NT2/D1 (cell line): ENCODE results near the gene FAM107B.

ENCODE experiments used
- DNase-seq: peaks from one replicate; pipeline ENCODE4 v3.0.0-alpha.2; 2011; ENCODE audit warnings: low read depth, low spot score
- H3K27me3 ChIP-seq: 2 replicates; pipeline ENCODE4 v1.6.0; 2011; ENCODE audit warnings: mild to moderate bottlenecking; ENCODE audit not compliant: insufficient read length, insufficient read depth
- H3K36me3 ChIP-seq: 2 replicates; pipeline ENCODE4 v1.6.1; 2011; ENCODE audit warnings: mild to moderate bottlenecking, low read length, mixed read lengths; ENCODE audit not compliant: insufficient read depth, insufficient read length
- H3K4me1 ChIP-seq: 2 replicates; pipeline ENCODE4 v1.5.1; 2011; ENCODE audit not compliant: insufficient read depth, insufficient read length
- H3K4me3 ChIP-seq: 2 replicates; pipeline ENCODE4 v1.5.1; 2011; ENCODE audit warnings: low read depth; ENCODE audit not compliant: insufficient read length
- H3K9ac ChIP-seq: 2 replicates; pipeline ENCODE4 v1.6.0; 2011; ENCODE audit warnings: low read depth; ENCODE audit not compliant: insufficient read length
- H3K9me3 ChIP-seq: 2 replicates; pipeline ENCODE4 v1.5.1; 2011; ENCODE audit warnings: mild to moderate bottlenecking, low read length; ENCODE audit not compliant: insufficient read depth
- SUZ12 ChIP-seq: IDR thresholded peaks from 2 replicates; pipeline ENCODE4 v1.6.1; 2011; ENCODE audit not compliant: insufficient read length, insufficient read depth; ENCODE audit errors: extremely low read depth
- YY1 ChIP-seq: IDR thresholded peaks from 2 replicates; pipeline ENCODE4 v1.6.1; 2011; ENCODE audit not compliant: insufficient read length, insufficient read depth
- ZNF274 ChIP-seq: IDR thresholded peaks from 2 replicates; pipeline ENCODE4 v1.6.1; 2011; ENCODE audit warnings: mild to moderate bottlenecking, low read depth, low read length

The FAM107B gene

DNA sequence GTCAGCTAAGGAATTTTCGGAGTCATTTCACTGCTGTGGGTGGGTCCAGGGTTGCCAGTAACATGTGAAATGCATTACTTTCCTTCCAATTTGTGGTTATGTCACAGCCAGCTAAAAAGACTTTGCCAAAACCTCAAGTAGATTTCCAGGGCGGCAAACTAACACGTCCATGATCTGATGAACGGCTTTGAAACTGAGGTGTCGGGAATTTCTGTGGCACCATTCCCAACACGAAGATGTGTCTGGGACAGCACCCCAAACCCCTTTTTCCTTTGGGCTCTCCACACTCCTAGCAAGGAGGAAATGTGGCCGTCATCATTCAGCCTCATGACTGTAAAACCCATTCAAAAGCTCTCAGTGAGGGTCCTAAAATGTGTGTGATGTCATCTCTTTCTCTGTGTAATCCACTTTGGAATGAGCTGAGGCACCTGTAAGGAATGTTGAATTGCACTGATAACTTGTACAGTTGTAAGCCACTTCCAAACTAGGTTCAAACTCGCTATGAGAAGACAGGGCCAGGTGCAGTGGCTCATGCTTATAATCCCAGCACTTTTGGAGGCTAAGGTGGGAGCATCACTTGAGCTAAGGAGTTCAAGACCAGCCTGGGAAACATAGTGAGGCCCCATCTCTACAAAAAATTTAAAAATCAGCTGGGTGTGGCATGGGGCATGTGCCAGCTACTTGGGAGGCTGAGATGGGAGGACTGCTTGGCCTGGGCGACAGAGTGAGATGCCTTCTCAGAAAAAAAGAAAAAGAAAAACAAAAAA, 297.9 kb downstream of the FAM107B start:
- no peaks in the 10 kb centered on the region for H3K4me1 ChIP-seq
- no peak for TF ChIP-seq SUZ12
- no peak for TF ChIP-seq YY1
- no peak for TF ChIP-seq ZNF274
- H3K9ac ChIP-seq = no peak overlapping the region
- H3K27me3 ChIP-seq = no peaks in the 10 kb centered on the region
- H3K9me3 ChIP-seq = no peaks in the 10 kb centered on the region
- no peak overlapping the region for H3K4me3 ChIP-seq
- DNase-seq = no peak
- H3K36me3 ChIP-seq = no peaks in the 10 kb centered on the region

GRCh38 chr10:14476006-14476405, 298.7 kb downstream of the FAM107B start:
- Histone ChIP-seq H3K4me3 (no peak overlapping the region), H3K4me1 (no peaks in the 10 kb centered on the region), H3K9me3 (no peaks in the 10 kb centered on the region), H3K9ac (no peak overlapping the region), H3K27me3 (no peaks in the 10 kb centered on the region), H3K36me3 (no peaks in the 10 kb centered on the region)
- DNase-seq = no peak
- TF ChIP-seq YY1 (no peak), SUZ12 (no peak), ZNF274 (no peak)

- Histone ChIP-seq H3K27me3 (no peaks in the 10 kb centered on the region), H3K36me3 (no peaks in the 10 kb centered on the region), H3K9me3 (peaks cover 8% of the 10 kb centered on the region; the same call in 1 of the 2 replicates), H3K4me1 (no peaks in the 10 kb centered on the region), H3K4me3 (no peak overlapping the region), H3K9ac (no peak overlapping the region)
- TF ChIP-seq SUZ12 = no peak
- TF ChIP-seq YY1 = no peak
- TF ChIP-seq ZNF274 = no peak
- DNase-seq = no peak
These were observed 300.0 kb downstream of the FAM107B start for GRCh38 chr10:14474656-14475055.

- DNase-seq = no peak
- Histone ChIP-seq H3K4me1 (no peaks in the 10 kb centered on the region), H3K9ac (no peak overlapping the region), H3K4me3 (no peak overlapping the region), H3K9me3 (peaks cover 10% of the 10 kb centered on the region; the same call in 1 of the 2 replicates), H3K36me3 (no peaks in the 10 kb centered on the region), H3K27me3 (no peaks in the 10 kb centered on the region)
- TF ChIP-seq ZNF274 (no peak), YY1 (no peak), SUZ12 (no peak)
These were observed 303.8 kb downstream of the FAM107B start for GRCh38 chr10:14470920-14471319.

DNA sequence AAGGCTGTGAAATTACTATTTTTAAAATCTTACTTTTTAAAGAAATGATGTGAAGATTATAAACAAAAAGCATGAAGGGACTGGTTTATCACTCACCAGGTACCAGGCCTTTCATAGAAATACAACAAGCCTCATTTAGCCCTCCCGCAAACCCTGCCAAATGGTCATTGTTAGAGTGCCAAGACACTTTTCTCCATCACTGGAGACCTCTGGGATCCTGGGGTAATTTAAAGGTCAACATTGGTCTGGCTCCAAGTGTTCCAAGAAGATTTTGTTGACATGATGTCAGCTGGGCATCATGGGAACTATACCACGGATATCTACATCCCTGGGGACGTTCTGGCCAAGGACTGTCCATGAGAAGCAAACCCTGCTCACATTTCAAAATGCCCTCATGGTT, 306.0 kb downstream of the FAM107B start:
- TF ChIP-seq YY1 = no peak
- no peak for TF ChIP-seq ZNF274
- TF ChIP-seq SUZ12 = no peak
- Histone ChIP-seq H3K9me3 (peaks cover 10% of the 10 kb centered on the region; the same call in 1 of the 2 replicates), H3K9ac (no peak overlapping the region), H3K36me3 (no peaks in the 10 kb centered on the region), H3K4me1 (no peaks in the 10 kb centered on the region), H3K4me3 (no peak overlapping the region), H3K27me3 (no peaks in the 10 kb centered on the region)
- no peak for DNase-seq
